HUES48 (cell line): ENCODE results near the gene AGPAT3.

Experiments
- H3K27ac ChIP-seq: one replicate; pipeline ENCODE4 v1.7.0; 2013; ENCODE audit warnings: low read depth, low read length, inconsistent platforms
- H3K27me3 ChIP-seq: 2 replicates; pipeline ENCODE4 v1.6.1; 2013; ENCODE audit warnings: mild to moderate bottlenecking, low read length; ENCODE audit not compliant: control insufficient read depth, insufficient read depth
- H3K36me3 ChIP-seq: 2 replicates; pipeline ENCODE4 v1.6.1; 2013; ENCODE audit warnings: low read length; ENCODE audit not compliant: control insufficient read depth, insufficient read depth
- H3K4me1 ChIP-seq: 2 replicates; pipeline ENCODE4 v1.6.1; 2013; ENCODE audit warnings: mild to moderate bottlenecking, low read length; ENCODE audit not compliant: control insufficient read depth, insufficient read depth
- H3K4me3 ChIP-seq: 2 replicates; pipeline ENCODE4 v1.5.1; 2013; ENCODE audit warnings: mild to moderate bottlenecking, low read depth, low read length
- H3K9ac ChIP-seq: 2 replicates; pipeline ENCODE4 v1.6.1; 2013; ENCODE audit warnings: mild to moderate bottlenecking, low read depth, low read length, moderate library complexity
- H3K9me3 ChIP-seq: 2 replicates; pipeline ENCODE4 v1.6.1; 2013; ENCODE audit warnings: low read length; ENCODE audit not compliant: control insufficient read depth, insufficient read depth

AGPAT3 gene

GRCh38 chr21:43928222-43929125 lies 63.5 kb downstream of the AGPAT3 start:
- H3K27ac ChIP-seq = no peak overlapping the region
- H3K4me1 ChIP-seq = peaks cover 15% of the 10 kb centered on the region
- H3K9ac ChIP-seq = no peak overlapping the region
- H3K9me3 ChIP-seq = no peaks in the 10 kb centered on the region
- H3K4me3 ChIP-seq = no peak overlapping the region
- no peaks in the 10 kb centered on the region for H3K36me3 ChIP-seq
- no peaks in the 10 kb centered on the region for H3K27me3 ChIP-seq

DNA sequence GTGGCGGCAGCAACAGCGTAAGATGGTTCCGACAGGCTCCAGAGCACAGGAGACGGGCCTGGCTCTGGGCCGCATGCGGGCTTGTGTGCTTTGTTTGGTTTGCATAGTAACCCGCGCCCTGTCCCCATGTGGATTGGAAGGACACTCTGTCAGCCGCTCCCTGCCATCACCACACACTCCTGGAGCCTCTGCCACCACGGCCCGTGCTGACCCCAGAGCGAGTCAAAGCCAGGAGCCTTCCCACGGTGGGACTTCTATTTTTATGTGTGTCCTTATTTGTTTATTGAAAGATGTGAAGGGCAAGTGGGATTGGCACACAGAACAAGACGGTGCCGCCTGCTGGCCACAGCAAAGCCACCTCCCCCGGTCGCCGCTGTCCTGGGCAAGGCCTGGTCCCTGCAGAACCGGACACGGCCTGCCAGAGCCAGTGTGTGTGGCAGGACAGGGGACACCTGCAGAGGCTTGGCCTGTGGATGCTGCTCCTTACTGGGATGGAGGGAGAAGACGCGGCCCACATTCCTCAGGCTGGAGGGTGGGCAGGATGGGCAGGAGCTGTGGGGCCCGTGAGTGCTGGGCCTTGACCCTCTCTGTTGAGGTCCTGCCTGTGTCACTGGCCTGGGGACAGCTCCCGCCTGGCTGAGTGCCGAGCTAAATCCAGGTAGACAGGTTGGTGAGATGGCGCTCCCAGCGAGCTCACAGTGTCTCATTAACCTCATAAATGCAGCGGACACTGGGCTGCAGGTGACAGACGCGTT lies 64.4 kb downstream of the AGPAT3 start:
- H3K4me3 ChIP-seq = no peak overlapping the region
- H3K9ac ChIP-seq = no peak overlapping the region
- no peaks in the 10 kb centered on the region for H3K9me3 ChIP-seq

GRCh38 chr21:43930074-43930847 lies 65.2 kb downstream of the AGPAT3 start:
- Histone ChIP-seq H3K4me3 (no peak overlapping the region), H3K9me3 (no peaks in the 10 kb centered on the region), H3K27me3 (no peaks in the 10 kb centered on the region), H3K36me3 (no peaks in the 10 kb centered on the region), H3K9ac (no peak overlapping the region), H3K4me1 (peaks cover 14% of the 10 kb centered on the region), H3K27ac (no peak overlapping the region)

More for the DNA sequence above, 64.4 kb downstream of the AGPAT3 start:
- H3K36me3 ChIP-seq = no peaks in the 10 kb centered on the region
- no peak overlapping the region for H3K27ac ChIP-seq
- peaks cover 20% of the 10 kb centered on the region for H3K4me1 ChIP-seq
- H3K27me3 ChIP-seq = no peaks in the 10 kb centered on the region

DNA sequence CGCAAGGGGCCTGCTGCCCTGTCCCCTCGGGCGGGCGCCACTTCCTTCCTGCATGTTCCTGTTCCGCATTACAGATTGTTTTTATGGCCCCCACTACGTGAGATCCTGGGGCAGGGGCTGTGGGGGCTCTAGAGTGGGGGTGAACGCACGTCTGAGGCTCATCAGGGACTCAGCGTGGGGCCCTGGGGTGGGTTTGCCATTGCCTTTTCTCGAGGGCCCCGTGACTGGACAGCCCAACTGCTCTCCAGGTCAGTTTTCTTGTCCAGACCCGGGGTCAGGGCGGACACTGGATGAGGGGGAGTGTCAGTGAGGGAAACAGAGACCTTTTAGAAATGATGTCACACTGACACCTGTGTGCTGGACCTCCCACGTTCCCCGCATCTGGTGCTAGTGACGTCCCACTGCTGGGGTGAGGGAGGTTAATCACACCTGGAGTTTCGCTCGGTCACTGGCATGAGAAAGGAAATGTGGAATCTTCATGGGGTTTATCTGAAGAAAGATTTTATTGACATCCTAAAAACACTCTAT lies 65.9 kb downstream of the AGPAT3 start:
- no peak overlapping the region for H3K9ac ChIP-seq
- no peaks in the 10 kb centered on the region for H3K36me3 ChIP-seq
- no peaks in the 10 kb centered on the region for H3K9me3 ChIP-seq
- no peak overlapping the region for H3K27ac ChIP-seq
- no peaks in the 10 kb centered on the region for H3K27me3 ChIP-seq
- no peak overlapping the region for H3K4me3 ChIP-seq
- H3K4me1 ChIP-seq = peaks cover 12% of the 10 kb centered on the region

DNA sequence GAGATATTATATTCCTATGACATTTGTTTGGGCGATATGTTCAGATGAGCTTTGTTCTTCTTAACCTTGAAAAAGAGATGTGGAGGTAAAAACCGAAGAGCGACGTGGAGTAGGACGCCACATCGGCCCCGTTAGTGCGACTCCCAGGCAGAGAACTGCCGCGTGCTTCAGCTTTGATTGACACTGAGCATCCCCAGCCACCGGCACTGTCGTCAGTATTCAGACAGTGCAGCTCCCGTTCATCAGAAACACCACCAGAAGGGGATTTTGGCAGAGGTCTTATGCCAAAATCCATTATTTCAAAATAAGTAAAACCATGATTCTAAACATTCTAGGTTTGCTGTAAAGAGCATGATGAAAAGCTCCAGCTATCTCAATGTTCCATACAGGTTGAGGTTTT lies 66.5 kb downstream of the AGPAT3 start:
- Histone ChIP-seq H3K27ac (no peak overlapping the region), H3K9me3 (no peaks in the 10 kb centered on the region), H3K36me3 (no peaks in the 10 kb centered on the region), H3K27me3 (no peaks in the 10 kb centered on the region), H3K4me1 (peaks cover 12% of the 10 kb centered on the region), H3K9ac (no peak overlapping the region), H3K4me3 (no peak overlapping the region)

- Histone ChIP-seq H3K9ac (no peak overlapping the region), H3K27ac (no peak overlapping the region), H3K4me1 (peaks cover 12% of the 10 kb centered on the region), H3K36me3 (no peaks in the 10 kb centered on the region), H3K27me3 (no peaks in the 10 kb centered on the region), H3K4me3 (no peak overlapping the region), H3K9me3 (no peaks in the 10 kb centered on the region)
These were observed 67.0 kb downstream of the AGPAT3 start for GRCh38 chr21:43932005-43932404.

GRCh38 chr21:43933199-43933598 lies 68.2 kb downstream of the AGPAT3 start:
- no peak overlapping the region for H3K27ac ChIP-seq
- H3K4me3 ChIP-seq = no peak overlapping the region
- no peaks in the 10 kb centered on the region for H3K36me3 ChIP-seq
- no peak overlapping the region for H3K9ac ChIP-seq
- H3K4me1 ChIP-seq = peaks cover 12% of the 10 kb centered on the region
- H3K9me3 ChIP-seq = no peaks in the 10 kb centered on the region
- no peaks in the 10 kb centered on the region for H3K27me3 ChIP-seq

DNA sequence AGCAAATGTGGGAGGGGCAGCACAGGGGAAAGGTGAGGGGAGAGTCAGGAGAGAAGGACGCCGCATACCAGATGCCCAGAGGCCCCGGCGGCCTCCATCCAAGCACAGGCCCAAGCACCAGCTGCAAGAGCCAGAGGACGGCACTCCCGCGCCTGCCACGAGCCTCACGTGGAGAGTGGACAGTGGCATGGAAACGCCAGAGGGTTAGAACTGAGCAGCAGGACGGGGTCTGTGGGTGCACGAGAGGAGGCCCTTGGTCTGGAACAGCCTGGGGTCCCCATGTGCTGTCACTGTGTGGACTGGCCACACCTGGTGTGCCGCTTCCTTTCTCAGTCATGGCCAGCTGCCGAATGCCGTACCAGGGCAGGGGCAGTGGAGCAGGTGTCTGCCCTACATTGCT lies 68.7 kb downstream of the AGPAT3 start:
- H3K27me3 ChIP-seq = no peaks in the 10 kb centered on the region
- H3K4me3 ChIP-seq = no peak overlapping the region
- no peak overlapping the region for H3K9ac ChIP-seq
- H3K36me3 ChIP-seq = no peaks in the 10 kb centered on the region
- H3K4me1 ChIP-seq = peaks cover 12% of the 10 kb centered on the region
- no peaks in the 10 kb centered on the region for H3K9me3 ChIP-seq
- H3K27ac ChIP-seq = no peak overlapping the region

DNA sequence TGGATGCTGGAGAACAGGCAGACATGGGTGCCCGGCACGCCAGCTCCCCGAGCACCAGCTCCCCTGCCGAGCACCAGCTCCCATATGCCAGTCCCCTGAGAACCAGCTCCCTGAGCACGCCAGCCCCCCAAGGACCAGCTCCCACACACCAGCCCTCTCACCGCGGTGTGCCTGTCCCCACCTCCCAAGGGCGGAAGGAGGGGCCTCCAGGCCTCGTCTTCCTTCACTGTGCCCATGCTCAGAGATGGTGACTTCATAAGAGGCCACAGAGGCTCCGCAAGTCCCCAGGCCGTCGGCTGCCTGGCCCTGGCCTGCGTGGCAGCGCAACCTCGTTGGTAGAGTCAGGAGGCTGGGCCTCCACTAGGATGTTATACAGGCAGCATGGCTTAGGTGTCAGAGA lies 69.1 kb downstream of the AGPAT3 start:
- no peaks in the 10 kb centered on the region for H3K9me3 ChIP-seq
- H3K36me3 ChIP-seq = no peaks in the 10 kb centered on the region
- H3K27me3 ChIP-seq = no peaks in the 10 kb centered on the region
- no peak overlapping the region for H3K27ac ChIP-seq
- H3K9ac ChIP-seq = no peak overlapping the region
- peaks cover 14% of the 10 kb centered on the region for H3K4me1 ChIP-seq
- no peak overlapping the region for H3K4me3 ChIP-seq

- Histone ChIP-seq H3K4me1 (peaks cover 17% of the 10 kb centered on the region), H3K9ac (no peak overlapping the region), H3K36me3 (no peaks in the 10 kb centered on the region), H3K27ac (no peak overlapping the region), H3K4me3 (no peak overlapping the region), H3K9me3 (no peaks in the 10 kb centered on the region), H3K27me3 (no peaks in the 10 kb centered on the region)
These were observed 70.0 kb downstream of the AGPAT3 start for GRCh38 chr21:43934716-43935705.
